Fibroblast of gingiva (primary cell): Measurements from ENCODE around the gene PSD2.

Experiments
- DNase-seq: peaks from one replicate; pipeline ENCODE4 v3.0.0-alpha.2; 2011; ENCODE audit warnings: low read depth

PSD2 gene

DNA sequence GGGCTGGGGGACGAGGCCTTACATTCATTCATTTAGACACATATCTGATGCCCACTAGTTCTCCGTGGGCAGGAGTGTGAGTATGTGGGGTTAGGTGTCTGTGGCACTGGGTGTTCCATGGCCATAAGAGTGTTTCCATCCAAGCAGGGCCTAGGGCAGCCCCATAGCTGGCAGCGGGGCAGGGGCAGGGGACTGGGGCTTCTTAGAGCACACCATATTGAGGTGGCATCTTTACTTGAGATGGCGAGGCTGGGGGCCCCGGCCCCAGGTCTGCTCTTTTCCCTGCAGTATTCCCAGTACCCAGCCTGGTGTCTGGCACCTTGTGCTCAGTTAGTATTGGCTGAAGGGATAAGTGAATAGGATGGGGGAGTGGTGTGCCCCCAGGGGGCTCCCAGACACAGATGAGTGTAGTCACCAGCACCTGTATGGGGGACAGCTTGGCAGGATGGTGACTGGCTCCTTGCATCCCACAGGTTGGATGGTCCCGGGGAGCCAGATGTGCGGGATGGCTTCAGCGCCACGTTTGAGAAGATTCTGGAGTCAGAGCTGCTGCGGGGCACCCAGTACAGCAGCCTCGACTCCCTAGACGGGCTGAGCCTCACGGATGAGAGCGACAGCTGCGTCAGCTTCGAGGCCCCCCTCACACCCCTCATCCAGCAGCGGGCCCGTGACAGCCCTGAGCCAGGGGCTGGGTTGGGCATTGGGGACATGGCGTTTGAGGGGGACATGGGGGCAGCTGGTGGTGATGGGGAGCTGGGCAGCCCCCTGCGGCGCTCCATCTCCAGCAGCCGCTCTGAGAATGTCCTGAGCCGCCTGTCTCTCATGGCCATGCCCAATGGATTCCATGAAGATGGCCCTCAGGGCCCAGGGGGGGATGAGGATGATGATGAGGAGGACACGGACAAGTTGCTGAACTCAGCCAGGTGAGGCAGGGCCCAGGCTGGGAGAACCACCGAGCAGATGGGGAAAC is 17.5 kb downstream of the PSD2 start:
- DNase-seq: no peak

DNA sequence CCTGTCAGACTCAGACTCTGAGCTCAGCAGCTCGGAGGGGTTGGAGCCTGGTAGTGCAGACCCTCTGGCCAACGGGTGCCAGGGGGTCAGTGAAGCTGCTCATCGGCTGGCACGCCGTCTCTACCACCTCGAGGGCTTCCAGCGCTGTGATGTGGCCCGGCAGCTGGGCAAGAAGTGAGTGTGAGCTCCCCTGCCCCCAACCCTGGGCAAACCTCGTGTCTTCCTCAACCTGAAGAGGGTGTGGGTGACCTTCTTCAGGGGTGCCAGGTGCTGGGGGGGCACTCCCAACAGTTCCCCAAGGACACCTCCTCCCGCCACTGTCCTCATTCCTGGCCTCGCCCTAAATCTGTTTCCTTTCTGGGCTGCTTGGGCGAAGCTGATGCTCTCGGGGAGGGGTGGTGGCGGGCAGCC is 18.6 kb downstream of the PSD2 start:
- DNase-seq: no peak

DNA sequence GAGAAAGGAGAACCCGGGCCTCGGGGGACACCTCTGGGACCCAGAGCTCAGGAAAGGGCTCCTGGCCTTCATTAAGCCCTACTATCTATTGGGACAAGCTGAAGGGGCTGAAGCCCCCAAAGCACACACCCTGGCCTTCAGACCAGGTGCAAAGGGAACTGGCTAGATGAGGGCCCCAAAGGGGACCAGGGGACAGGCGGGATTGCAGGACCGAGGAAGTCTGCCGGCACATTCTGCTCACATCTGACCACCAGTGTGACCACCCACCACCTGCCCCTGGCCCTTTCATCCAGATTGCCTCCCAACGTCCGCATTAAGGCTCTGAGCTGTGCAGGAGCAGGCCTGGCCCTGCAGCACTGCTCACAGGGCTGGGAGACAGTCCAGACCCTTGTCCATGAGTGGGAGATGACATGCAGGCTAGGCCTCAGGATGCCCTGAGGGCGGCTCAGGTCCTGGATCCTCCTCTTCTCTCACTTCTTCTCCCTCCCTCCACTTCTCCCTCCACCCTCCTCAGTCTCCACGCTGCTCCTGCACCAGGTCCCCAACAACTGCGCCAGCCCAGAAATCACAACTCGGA is 19.2 kb downstream of the PSD2 start:
- DNase-seq: no peak

DNA sequence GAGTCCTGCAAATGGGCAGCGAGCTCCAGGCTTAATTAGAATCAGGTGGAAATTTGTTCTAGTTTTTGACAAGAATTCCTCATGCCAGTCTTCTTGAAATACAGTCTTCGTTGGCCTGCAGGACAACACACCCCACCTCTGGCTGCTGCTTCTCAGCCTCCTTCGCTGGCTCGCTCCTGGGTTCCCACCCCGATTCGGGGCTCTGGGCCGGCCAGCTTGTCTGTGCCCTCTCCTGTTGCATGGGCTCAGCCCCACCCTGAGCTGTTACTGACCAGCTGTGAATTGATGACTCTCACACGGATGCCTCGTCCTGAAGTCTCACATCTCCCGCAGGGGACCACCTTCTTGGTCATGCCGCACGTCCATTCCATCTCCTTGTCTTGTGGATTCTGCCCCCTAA is 21.0 kb downstream of the PSD2 start:
- no peak for DNase-seq

DNA sequence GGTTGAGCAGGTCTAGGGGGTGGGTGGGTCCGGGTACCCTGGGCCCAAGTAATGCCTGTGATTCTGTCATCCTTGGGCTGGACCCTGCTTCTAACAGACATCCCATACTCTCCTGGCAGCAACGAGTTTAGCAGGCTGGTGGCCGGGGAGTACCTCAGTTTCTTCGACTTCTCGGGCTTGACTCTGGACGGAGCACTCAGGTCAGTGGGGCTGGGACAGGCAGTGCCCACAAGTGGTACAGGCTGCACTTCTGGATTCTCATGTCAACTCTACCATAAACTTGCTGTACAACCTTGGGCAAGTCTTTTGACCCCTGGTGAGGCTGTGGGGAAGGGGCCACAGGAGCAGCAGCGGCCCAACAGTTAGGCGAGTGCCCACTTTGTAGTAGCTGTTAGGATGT is 21.8 kb downstream of the PSD2 start:
- DNase-seq: no peak

DNA sequence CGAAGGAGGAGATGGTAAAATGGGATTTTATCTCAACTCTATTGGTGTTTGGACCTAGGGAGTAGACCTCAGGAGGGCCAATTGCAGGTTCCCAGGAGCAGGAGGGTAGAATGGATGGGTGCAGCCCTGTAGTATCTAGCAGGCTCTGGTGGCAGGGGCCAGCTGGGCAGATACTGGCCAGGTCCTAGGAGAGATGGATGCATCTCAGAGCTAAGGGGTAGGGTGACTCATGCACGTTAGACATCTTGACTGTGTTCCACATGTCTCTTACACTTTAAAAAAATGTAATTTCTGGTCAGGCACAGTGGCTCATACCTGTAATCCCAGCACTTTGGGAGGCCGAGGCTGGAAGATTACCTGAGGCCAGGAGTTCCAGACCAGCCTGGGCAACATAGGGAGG is 22.4 kb downstream of the PSD2 start:
- DNase-seq: no peak

DNA sequence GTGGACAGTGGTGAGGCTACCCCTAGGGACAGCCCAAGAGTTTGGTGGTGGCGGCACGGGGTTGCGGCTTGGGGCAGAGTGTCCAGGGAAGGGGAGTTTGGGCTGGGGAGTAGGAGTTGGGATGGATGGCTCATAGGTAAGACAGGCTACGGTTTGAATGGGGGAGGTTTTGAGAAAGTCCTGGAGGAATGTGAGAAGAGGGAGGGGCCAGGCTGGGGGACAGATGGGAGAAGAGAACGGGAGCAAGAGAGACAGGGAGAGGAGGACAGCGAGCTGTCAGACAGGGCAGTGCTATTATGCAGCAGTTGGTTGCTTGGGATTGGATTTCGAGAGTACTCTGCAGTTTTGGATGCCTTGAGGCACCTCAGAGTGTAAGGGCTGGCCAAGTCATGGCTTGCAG is 24.5 kb downstream of the PSD2 start:
- no peak for DNase-seq

DNA sequence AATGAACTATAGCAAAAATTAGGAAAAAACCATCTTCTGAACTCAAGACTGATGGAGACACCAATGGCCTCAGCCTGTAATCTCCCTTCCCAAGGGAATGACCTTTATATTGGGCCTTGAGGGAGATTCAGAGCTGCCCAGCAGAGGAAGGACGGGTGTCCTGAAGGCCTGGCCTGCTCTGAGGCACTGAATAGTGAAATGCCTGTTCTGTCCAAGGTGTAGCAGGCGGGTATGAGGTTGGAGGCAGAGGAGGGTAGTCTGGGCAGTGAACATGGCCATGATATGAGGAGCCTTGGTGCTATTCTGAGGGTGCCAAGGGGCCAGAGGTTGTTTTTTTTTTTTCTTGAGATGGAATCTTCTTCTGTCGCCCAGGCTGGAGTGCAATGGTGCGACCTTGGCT is 25.0 kb downstream of the PSD2 start:
- DNase-seq: no peak

DNA sequence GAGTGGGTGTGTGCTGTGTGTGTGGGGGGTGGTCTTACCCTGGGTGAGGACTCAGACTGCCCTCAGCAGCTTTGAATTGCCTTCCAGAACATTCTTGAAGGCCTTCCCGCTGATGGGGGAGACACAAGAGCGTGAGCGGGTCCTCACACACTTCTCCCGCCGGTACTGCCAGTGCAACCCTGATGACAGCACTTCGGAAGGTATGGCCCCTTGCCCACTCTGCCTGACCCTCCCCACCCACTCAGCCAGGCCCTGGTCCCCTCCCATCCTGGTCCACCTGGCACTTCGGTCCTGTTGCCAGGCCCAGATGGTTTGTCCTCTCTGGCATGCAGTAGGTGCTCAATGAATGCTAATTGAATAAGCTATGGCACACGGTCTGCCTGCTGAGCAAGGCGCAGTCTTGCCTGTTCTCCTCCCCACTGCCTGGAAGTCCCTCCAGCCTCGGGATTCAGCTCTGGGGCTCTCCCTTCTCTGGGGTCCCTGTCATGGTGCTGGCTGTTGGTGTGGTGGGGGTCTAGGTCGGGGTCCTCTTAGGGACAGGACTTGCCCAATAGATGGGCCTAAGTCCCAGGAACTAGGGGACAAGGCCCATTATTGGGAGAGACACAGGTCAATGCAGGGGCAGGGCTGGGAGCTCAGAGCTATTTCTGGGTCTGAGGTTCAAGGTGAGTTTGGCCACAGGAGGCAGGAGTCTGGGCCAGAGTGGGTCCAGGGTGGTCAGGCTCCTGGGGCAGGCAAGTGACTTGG is 26.4 kb downstream of the PSD2 start:
- DNase-seq: no peak

DNA sequence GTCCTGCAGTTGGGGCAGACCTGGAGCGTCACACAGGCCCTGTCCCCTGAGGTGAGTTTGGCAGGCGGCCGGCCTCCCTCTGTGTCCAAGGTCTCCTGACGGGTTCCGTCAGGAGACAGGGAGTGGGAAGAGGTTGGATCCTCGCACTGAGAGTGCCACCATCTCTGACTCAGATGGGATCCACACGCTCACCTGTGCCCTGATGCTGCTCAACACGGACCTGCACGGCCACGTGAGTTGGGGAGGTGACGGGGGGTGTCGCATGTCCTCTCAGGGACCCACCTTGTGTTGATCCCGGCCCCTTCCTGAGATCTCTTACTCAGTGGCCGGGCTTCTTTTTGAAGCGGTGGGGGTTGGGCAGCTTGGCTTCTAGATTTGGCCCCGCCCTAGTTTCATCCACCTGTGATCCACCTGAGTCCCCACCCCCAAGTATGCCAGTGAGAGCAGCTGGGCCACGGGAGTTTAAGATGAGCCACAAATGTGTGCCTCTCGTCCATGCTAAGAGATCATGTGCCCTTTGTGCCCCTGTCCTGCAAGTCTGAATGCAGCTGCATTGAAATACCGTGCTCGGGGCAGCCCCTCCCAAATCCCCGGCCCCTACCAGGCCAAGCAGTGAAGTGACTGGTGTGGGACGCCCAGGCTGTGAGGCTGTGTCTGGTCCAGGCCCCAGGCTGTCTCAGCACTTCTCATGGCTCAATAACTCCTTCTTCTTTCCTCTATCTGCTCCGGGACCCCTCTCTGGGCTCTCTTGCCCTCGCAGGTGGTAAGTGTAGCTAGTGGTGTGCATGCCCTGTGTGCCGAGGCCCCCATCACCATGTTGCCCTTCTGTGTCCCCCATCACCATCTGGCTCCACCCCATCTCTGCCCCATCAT is 27.2 kb downstream of the PSD2 start:
- no peak for DNase-seq

DNA sequence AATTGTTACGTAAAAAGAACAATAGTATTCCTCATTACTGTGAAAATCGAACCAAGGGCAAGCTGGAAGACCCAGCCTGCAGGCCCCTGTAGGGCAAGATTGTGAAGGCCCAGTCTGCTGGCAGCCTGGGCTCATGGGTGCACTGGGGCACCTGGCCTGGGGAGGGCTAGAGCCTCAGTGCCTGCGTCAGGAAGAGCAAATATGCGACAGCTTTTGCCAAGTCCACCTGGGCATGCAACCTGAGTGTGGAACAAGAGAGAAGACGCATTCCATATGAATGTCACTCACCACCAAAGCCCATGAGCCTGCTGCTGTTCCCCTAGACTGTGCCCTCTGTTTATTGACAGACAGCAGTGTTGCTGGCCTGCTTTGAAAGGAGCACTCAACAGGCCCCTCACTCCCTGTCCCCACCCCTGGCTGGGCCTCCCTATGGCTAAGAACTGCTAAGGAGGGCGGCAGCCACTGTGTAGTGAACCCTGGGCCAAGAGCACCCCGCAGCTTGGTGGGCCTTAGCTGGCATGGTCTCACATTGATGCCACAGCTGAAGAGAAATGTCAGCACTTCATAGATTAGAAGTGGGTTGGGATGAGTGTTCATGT is 28.2 kb downstream of the PSD2 start:
- no peak for DNase-seq

DNA sequence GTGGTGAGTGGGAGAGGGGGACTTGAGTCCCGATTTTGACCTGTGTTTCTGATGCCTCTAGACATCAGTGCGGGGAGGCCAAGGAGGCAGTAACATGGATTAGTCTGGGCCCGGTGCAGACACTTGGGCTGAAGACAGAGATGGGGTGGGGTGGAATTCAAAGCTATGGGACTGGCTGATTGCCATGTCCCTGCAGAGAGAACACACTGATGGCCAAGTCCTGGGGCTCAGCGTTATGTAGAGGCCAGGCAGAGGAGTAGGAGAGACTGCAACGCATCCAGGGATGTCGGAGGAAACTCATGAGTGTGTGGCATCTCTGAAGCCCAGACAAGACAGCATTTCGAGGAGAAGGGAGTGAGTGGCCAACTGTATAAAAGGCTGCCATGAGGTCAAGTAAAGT is 30.1 kb downstream of the PSD2 start:
- DNase-seq: no peak

DNA sequence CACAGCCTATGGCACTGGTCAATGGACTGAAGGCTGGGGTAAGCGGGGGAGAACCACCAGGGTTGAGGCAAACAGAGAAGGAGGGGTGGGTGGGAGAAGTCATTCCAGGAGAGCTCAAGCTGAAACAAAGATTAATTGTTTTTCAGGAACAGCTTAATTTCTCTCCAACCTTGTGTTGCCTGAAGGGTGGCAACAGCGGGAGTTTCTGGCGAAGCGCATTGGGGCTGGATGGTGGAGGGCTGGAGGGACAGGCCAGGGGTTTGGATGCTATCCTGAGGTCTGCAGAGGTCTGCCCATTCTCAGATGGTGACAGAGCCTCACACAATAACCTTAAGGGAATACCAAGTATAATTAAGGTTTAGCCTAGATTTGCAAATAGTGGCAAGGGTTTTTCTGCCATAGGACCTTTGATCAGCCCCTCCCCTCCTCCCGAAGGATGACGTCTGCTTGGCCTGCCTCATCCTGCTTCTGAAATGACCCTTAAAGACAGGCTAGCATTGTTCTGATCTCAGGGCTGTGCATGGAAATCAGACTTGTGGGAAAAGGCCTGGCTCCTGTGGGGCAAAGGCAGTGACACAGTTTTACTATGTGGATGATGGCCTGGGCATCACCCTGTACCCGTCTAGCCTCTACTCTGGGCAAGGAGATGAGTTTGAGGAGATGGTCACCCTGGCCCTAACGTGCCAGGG is 32.7 kb downstream of the PSD2 start:
- DNase-seq: no peak

DNA sequence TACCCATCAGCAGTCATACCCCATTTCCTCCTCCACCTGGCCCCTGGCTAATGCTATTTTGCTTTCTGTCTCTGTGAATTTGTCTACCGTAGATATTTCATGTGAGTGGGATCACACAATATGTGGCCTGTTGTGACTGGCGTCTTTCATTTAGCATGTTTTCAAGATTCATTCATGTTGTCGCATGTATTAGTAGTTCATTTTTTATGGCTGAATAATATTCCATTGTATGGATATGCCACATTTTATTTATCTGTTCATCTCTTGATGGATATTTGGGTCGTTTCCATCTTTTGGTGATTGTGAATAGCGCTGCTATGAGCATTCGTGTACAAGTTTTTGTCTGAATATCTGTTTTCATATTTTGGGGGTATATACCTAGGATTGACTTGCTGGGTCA is 33.9 kb downstream of the PSD2 start:
- no peak for DNase-seq

DNA sequence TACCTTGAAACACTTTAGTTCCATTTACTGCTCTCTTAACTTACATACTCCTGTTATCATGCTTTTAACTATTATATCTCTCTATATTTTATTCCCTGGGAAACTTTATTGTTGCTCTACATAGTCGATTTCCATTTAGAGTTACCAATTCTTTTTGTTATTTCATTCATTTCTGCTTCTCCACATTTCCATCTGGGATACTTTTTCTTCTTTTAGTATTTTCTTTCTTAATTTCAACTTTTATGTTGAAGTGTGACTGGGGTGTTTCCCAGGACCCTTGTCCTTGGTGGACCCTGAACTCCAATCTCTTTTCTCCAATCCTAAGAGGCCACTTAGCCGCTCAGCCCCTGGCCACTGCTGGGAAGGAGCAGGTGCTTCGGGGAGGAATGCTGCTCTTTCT is 36.0 kb downstream of the PSD2 start:
- DNase-seq: no peak

DNA sequence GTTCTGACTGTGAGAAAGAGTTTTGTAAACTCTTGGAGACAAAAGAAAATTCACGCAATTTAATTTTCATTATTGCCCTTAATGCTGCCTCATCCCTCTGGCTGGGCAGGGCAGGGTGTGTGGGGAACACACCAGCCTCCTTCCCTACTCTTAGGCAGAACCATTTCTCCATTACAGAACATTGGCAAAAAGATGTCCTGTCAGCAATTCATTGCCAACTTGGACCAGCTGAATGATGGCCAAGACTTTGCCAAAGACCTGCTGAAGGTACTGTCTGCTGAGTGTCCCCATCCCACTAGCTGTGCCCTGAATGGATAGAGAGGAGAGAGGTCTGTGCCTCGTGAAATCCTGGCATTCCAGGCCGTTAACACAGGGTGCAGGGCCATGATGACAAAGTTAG is 37.9 kb downstream of the PSD2 start:
- no peak for DNase-seq

DNA sequence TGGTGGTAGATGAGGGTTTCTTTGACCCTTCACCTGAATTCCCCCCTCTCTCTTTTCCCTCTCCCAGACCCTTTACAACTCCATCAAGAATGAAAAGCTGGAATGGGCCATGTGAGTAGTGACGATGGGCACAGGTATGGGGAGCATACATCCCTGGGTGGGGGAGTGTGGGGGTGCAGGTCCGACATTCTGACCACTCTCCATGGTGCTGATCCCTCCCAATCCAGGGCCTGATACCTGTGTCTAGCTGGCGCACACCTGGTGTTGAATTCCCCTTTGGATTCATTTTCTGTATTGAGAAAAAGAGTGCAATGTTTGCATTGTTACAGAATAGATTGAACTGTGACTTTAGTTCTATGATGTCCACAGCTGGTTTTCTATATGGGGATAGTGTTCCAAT is 40.0 kb downstream of the PSD2 start:
- no peak for DNase-seq

DNA sequence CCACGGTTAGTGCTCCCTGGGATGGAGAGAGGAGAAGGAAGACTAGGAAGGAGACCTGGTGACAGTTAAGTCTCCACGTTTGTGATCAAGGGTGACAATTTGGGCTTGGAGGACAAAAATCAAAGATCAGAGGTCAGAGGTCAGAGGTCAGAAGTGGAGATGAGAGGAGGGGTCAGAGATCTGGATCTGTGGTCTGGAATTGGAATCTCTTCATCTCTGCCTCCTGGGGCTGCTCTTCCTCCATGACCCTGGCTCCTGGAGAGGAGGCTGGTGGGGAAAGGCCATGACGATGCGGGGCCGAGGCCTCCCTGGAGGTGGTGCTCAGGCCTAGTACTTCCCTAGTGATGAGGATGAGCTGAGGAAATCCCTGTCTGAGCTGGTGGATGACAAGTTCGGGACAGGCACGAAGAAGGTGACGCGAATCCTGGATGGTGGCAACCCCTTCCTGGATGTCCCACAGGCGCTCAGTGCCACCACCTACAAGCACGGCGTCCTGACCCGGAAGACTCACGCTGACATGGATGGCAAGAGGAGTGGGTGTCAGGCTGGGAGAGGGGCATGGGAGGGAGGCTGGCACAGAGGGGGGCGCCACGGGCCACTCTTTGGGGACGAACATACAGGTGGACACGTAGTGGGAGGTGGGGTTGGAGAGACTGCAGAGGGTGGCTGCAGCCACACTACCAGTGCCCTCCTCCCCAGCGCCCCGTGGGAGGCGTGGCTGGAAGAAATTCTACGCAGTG is 41.0 kb downstream of the PSD2 start:
- DNase-seq: no peak

DNA sequence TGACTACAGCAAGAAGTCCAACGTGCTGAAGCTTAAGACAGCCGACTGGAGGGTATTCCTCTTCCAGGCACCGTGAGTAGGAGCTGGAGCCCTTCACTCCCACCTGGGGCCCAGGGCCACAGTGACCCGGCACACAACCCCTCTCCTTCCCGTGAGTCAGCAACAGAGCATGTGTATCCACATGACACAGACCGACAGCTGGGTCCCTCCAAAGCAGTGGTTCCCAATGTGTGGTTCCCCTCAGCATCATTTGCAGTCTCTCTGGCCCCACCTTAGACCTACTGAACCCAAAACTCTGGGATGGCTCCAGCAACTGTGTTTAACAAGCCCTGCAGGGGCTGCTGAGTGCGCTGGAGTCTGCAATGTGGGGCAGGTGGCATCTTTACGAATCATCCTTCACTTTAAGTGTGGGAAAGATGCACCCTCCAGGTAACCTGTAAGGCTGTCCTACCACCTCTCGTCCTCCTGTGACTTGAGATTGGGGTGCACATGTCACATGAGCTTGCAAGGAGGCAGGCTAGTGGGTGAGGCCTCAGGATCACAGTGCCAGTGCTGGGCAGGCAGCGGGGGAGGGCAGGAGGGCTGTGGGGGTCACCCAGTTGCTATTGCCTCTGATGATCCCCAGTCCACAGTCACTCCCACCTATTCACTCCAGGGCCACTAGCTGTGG is 42.2 kb downstream of the PSD2 start:
- no peak for DNase-seq
